Measurements from ENCODE around the gene MAP3K3. TPM values are rescaled to one million over a fixed set of nuclear protein-coding genes. Genes with fewer than 3 reads are reported as not detected.

MAP3K3 gene
- total and polyA plus RNA-seq, 9 donors, result 32.2 to 41.0 (median 36.3) TPM

DNA sequence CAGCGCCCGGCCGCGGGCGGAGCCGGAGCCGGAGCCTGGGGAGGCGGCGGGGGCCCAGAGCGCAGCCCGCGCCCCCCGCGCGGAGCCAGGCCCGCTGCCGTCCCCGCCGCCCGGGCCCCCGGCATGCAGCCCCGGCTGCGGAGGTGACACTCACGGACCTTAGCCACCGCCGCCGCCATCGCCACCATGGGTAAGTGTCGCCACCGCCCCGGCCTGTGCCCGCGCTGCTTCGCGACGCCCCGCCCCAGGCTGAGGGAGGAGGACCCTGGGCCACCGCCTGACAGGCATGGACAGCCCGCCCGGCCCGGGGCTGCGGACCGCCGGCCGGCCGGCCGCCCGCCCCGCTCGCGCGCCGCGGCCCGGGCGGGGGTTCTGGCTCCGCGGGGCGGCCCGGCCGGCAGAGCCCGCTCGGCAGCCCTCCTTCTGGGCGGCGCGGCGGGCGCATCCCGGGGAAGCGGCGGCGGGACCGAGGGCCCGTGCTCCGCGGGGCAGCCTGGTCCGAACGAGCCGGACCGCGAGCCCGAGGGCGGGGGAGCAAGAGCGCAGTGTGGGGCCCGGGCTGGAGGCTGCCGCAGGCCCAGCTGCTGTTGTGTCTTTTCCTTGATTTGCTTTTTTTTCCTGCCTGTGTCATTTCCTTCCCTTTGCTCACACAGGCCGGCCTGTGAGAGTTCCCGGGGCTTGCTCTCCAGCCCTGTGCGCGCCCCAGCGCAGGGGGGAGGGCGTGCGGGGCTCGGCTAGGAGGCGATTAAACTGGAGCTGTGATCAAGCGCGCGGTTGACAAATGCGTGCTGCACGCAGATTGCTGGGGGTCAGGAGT, 565 bp downstream of the MAP3K3 start:
- Histone ChIP-seq H3K4me3 (peak overlapping the region; percentile 50), H3K27me3 (no peaks in the 10 kb centered on the region), H3K36me3 (no peaks in the 10 kb centered on the region), H3K4me1 (ENCODE audit: insufficient read depth) (peaks cover 7% of the 10 kb centered on the region), H3K27ac (peak overlapping the region; percentile 72 to 80), H3K9me3 (no peaks in the 10 kb centered on the region)
- WGBS, 3 donors, result 0 to 1% (median 0%) methylated on average over 55 to 100 of the region's 100 CpGs
- TF ChIP-seq EP300 (IDR thresholded peaks at IDR 0.05) (no peak), POLR2A (IDR thresholded peaks at IDR 0.05) (no peak)
- TF ChIP-seq, protein P1, sequence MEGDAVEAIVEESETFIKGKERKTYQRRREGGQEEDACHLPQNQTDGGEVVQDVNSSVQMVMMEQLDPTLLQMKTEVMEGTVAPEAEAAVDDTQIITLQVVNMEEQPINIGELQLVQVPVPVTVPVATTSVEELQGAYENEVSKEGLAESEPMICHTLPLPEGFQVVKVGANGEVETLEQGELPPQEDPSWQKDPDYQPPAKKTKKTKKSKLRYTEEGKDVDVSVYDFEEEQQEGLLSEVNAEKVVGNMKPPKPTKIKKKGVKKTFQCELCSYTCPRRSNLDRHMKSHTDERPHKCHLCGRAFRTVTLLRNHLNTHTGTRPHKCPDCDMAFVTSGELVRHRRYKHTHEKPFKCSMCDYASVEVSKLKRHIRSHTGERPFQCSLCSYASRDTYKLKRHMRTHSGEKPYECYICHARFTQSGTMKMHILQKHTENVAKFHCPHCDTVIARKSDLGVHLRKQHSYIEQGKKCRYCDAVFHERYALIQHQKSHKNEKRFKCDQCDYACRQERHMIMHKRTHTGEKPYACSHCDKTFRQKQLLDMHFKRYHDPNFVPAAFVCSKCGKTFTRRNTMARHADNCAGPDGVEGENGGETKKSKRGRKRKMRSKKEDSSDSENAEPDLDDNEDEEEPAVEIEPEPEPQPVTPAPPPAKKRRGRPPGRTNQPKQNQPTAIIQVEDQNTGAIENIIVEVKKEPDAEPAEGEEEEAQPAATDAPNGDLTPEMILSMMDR (IDR thresholded peaks at IDR 0.05), result no peak
- DNase-seq, result peak; percentile 43 to 80 (median 71)
- intact Hi-C loops (cut with DNase I), result no loop called here

DNA sequence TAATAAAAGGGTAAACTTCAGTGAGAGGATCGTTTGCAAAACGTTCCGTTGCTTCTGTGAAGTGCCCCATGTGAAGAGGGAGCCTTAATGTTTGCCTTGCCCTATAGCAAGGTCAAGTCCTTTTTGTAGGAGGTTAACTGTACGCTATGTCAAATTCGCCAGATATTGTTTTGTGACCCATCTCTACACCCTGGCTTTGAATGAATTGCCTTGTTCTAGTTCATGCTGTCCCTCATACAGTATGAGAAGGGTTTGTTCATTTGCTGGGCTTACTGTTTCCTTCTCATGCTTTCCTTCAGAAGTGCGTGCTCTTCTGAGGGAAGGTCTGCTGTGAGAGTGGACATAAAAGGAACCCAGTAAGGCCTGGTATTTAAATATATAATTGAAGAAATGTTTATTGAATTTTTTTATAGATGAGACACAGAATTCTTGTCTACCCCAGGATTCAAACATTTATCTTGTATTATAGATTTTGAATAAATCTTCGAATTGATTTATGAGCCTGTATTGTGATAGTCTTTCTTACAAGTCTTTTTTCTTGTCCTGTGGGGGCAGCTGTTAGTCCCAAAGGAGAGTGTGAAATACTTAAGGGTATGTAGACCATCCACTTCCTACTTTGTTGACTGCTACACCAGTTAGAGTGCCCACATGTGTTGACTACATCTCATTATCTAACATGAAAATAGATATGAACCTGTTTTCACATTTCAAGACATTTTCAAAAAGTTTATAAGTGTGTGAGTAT, 1.7 kb downstream of the MAP3K3 start:
- TF ChIP-seq POLR2A (IDR thresholded peaks at IDR 0.05) (no peak), EP300 (IDR thresholded peaks at IDR 0.05) (no peak)
- TF ChIP-seq, protein P1 (IDR thresholded peaks at IDR 0.05), result no peak
- intact Hi-C loops (cut with DNase I), result no loop called here
- peaks cover 7% of the 10 kb centered on the region for H3K4me1 ChIP-seq (ENCODE audit: insufficient read depth)
- WGBS, 3 donors, result 37 to 42% (median 39%) methylated on average over 7 of the region's 7 CpGs
- H3K27me3 ChIP-seq, result no peaks in the 10 kb centered on the region
- no peaks in the 10 kb centered on the region for H3K36me3 ChIP-seq
- H3K9me3 ChIP-seq, result no peaks in the 10 kb centered on the region
- no peak for DNase-seq
- H3K4me3 ChIP-seq, result peak overlapping the region; percentile 50
- H3K27ac ChIP-seq, result no peak overlapping the region

DNA sequence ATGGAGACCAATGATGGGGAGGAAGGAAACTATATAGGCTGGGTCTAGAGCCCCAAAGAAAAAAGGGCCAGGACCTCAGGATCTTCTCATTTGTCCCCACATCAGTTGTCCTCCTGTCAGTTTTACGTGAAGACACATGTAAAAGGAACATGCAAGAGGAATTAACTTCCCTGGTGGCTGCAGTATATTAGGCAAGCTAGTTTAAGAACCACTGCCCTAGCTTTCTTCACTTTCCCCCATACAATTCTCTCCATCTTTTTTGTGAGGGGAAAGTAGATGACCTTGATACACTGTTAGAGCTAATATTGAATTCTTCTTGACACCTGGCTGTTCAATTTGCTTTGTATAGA, 2.3 kb downstream of the MAP3K3 start:
- H3K4me3 ChIP-seq, result no peak overlapping the region
- no peak overlapping the region for H3K27ac ChIP-seq
- intact Hi-C loops (cut with DNase I), result no loop called here
- no peak for DNase-seq
- WGBS, 3 donors, result 85 to 91% (median 88%) methylated on average over 1 of the region's 1 CpG
- no peak for TF ChIP-seq POLR2A (IDR thresholded peaks at IDR 0.05)
- TF ChIP-seq, protein P1 (IDR thresholded peaks at IDR 0.05), result no peak
- peaks cover 7% of the 10 kb centered on the region for H3K4me1 ChIP-seq (ENCODE audit: insufficient read depth)
- H3K27me3 ChIP-seq, result no peaks in the 10 kb centered on the region
- H3K9me3 ChIP-seq, result no peaks in the 10 kb centered on the region
- no peaks in the 10 kb centered on the region for H3K36me3 ChIP-seq

DNA sequence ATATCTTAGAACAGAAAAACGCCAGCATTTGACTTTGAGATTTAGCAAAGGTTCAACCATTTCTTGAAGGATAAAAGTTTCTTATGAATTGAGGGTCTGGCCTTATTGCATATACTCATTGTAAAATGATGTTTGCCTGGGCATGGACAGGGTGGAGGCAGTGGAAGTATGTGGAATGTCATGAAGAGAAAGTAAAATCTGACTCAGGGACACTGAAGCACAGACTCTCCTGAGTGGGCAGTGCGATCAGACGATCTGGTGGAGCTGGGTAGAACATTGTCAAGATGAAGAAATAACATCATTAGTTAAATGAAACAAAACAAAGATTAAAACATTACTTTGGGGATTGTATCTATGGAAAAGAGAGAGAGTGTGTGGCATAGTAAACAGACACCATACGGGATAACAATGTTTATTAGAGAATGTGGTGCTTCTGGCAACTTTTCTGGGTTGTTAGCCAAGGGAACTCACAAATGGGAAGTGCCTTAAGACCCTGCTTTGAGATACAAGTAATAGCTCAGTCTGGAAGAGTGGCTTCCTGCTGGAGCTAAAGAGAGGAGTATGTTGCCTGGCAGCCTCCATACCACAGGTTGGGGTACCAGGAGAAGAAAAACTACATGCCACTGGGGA, 4.4 kb downstream of the MAP3K3 start:
- peaks cover 7% of the 10 kb centered on the region for H3K4me1 ChIP-seq (ENCODE audit: insufficient read depth)
- TF ChIP-seq, protein P1 (IDR thresholded peaks at IDR 0.05), result no peak
- TF ChIP-seq EP300 (IDR thresholded peaks at IDR 0.05) (no peak), POLR2A (IDR thresholded peaks at IDR 0.05) (no peak)
- H3K4me3 ChIP-seq, result no peak overlapping the region
- DNase-seq, result no peak
- no peaks in the 10 kb centered on the region for H3K36me3 ChIP-seq
- intact Hi-C loops (cut with DNase I), result no loop called here
- H3K9me3 ChIP-seq, result no peaks in the 10 kb centered on the region
- H3K27me3 ChIP-seq, result no peaks in the 10 kb centered on the region
- H3K27ac ChIP-seq, result no peak overlapping the region
- WGBS, 3 donors, result 56 to 63% (median 58%) methylated on average over 4 of the region's 4 CpGs

Measured in ovary (tissue), 9 donors.